Measurements from ENCODE around the gene ERC2.

- TF ChIP-seq, protein P1, sequence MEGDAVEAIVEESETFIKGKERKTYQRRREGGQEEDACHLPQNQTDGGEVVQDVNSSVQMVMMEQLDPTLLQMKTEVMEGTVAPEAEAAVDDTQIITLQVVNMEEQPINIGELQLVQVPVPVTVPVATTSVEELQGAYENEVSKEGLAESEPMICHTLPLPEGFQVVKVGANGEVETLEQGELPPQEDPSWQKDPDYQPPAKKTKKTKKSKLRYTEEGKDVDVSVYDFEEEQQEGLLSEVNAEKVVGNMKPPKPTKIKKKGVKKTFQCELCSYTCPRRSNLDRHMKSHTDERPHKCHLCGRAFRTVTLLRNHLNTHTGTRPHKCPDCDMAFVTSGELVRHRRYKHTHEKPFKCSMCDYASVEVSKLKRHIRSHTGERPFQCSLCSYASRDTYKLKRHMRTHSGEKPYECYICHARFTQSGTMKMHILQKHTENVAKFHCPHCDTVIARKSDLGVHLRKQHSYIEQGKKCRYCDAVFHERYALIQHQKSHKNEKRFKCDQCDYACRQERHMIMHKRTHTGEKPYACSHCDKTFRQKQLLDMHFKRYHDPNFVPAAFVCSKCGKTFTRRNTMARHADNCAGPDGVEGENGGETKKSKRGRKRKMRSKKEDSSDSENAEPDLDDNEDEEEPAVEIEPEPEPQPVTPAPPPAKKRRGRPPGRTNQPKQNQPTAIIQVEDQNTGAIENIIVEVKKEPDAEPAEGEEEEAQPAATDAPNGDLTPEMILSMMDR (IDR thresholded peaks at IDR 0.05; ENCODE audit: extremely low read depth in 1 of 2, insufficient read depth in 1 of 2, low read depth in 1 of 2, low read length in 2 of 2): no peak
- TF ChIP-seq FOS (IDR thresholded peaks at IDR 0.05; ENCODE audit: borderline replicate concordance, insufficient read depth, low read length): no peak
These were observed 3.5 kb upstream of the ERC2 start for GRCh38 chr3:56471771-56472170.
